Activated CD4-positive, alpha-beta T cell treated with anti-CD3 and anti-CD28 coated beads, Interleukin-2, amount 50 U/mL, for 1 hour (primary cell): Measurements from ENCODE around the gene CEP152.

Experiments used
- DNase-seq: peaks from one replicate; pipeline ENCODE4 v3.0.0-alpha.2; 2020

The CEP152 gene

GRCh38 chr15:48695827-48696573, 114.9 kb downstream of the CEP152 start:
- no peak for DNase-seq

- no peak for DNase-seq
These were observed 115.6 kb downstream of the CEP152 start for GRCh38 chr15:48695088-48695826.

GRCh38 chr15:48693484-48693883, 117.4 kb downstream of the CEP152 start:
- DNase-seq: no peak

- DNase-seq: no peak
These were observed 122.4 kb downstream of the CEP152 start for GRCh38 chr15:48688493-48688892.
